Measurements from ENCODE around the gene IGSF9B.

- TF ChIP-seq POLR2A (IDR thresholded peaks at IDR 0.05): no peak
- no peak for TF ChIP-seq CTCF (IDR thresholded peaks at IDR 0.05)
These were observed 2.8 kb downstream of the IGSF9B start for GRCh38 chr11:133953999-133954398.

Data from lower leg skin (tissue), 3 donors.